ENCODE data around the gene SECISBP2.
"Not testable (repeated sequence)": the region's sequence is repeated elsewhere in the genome, so short reads cannot be mapped to it uniquely, and the experiment has no call there.

The SECISBP2 gene

DNA sequence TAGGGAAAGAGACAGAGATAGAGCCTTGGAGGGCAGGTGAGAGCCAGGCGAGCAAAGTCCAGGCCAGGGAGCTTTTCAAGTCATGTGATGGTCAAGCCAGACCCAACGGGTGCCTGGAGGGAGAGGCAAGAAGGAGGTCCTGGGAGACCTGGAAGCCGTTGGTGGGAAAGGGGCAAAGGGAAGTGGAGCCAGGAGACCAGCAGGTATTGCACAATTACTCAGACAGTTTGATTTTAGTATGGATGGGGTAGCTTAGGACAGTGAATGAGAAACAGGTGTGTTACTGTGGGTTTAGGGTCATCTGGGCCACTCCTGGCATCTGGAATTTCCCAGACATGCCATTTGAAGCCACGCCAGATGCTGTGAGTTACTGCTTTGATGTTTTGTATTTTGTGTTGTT is 5.1 kb downstream of the SECISBP2 start:
- no peak overlapping the region for H3K4me3 ChIP-seq (ENCODE audit: low read length)
- no peaks in the 10 kb centered on the region for H3K4me1 ChIP-seq (ENCODE audit: control insufficient read depth, insufficient read depth, low read length)
- H3K36me3 ChIP-seq (ENCODE audit: control insufficient read depth, insufficient read depth, low read length): no peaks in the 10 kb centered on the region; the same call in 1 of the 2 replicates
- DNase-seq (ENCODE audit: low read depth, low spot score): no peak
- no peaks in the 10 kb centered on the region for H3K9me3 ChIP-seq (ENCODE audit: control insufficient read depth, insufficient read depth, low read length)
- no CpG with 5 or more reads among the region's 4 CpGs for WGBS (ENCODE audit: insufficient coverage, insufficient read length)
- no peaks in the 10 kb centered on the region for H3K27me3 ChIP-seq (ENCODE audit: control insufficient read depth, insufficient read depth, low read length)
- H3K27ac ChIP-seq (ENCODE audit: low read length): no peak overlapping the region

DNA sequence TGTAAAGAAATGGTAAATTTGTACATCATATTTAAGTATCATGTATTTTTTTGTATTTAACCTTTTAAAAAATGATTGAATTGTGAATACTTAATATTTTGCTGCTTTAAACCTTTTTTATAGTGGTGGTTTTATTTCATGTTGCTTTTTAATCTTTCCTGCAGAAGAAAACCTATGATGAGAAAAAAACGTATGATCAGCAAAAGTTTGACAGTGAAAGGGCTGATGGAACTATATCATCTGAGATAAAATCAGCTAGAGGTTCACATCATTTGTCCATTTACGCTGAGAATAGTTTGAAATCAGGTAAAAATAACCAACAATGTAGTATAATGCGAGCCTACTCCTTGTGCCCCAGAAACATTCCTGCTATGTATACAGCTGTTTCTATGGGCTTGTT is 7.4 kb downstream of the SECISBP2 start:
- no peak for DNase-seq (ENCODE audit: low read depth, low spot score)
- Histone ChIP-seq H3K27me3 (ENCODE audit: control insufficient read depth, insufficient read depth, low read length) (no peaks in the 10 kb centered on the region), H3K36me3 (ENCODE audit: control insufficient read depth, insufficient read depth, low read length) (peaks cover 12% of the 10 kb centered on the region; the same call in 1 of the 2 replicates), H3K9me3 (ENCODE audit: control insufficient read depth, insufficient read depth, low read length) (no peaks in the 10 kb centered on the region), H3K4me3 (ENCODE audit: low read length) (no peak overlapping the region), H3K27ac (ENCODE audit: low read length) (no peak overlapping the region), H3K4me1 (ENCODE audit: control insufficient read depth, insufficient read depth, low read length) (no peaks in the 10 kb centered on the region)
- no CpG with 5 or more reads among the region's 3 CpGs for WGBS (ENCODE audit: insufficient coverage, insufficient read length)

- no peak overlapping the region for H3K27ac ChIP-seq (ENCODE audit: low read length)
- no peak for DNase-seq (ENCODE audit: low read depth, low spot score)
- no peaks in the 10 kb centered on the region for H3K4me1 ChIP-seq (ENCODE audit: control insufficient read depth, insufficient read depth, low read length)
- no CpG with 5 or more reads among the region's 8 CpGs for WGBS (ENCODE audit: insufficient coverage, insufficient read length)
- H3K9me3 ChIP-seq (ENCODE audit: control insufficient read depth, insufficient read depth, low read length): no peaks in the 10 kb centered on the region
- no peaks in the 10 kb centered on the region for H3K27me3 ChIP-seq (ENCODE audit: control insufficient read depth, insufficient read depth, low read length)
- H3K4me3 ChIP-seq (ENCODE audit: low read length): no peak overlapping the region
- H3K36me3 ChIP-seq (ENCODE audit: control insufficient read depth, insufficient read depth, low read length): peaks cover 12% of the 10 kb centered on the region; the same call in 1 of the 2 replicates
These were observed 9.8 kb downstream of the SECISBP2 start for GRCh38 chr9:89328064-89328463.

DNA sequence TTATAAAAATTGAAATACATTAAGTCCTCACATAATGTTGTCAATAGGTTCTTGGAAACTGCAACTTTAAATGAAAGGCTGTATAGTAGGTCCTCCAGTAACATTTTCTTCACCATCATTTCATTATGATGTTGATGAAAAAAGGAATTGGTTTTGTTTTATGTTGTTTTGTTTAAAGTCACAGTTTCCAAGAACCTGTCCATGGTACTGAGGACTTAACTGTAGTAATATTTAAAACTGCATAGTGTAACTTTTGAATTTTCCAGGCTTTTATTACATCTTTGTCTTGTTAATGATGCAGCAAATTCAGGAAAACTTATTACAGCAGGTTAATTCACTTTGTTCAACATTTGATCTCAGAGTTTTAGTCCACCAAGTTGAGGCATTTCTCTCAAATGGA is 11.6 kb downstream of the SECISBP2 start:
- no peak overlapping the region for H3K4me3 ChIP-seq (ENCODE audit: low read length)
- H3K27ac ChIP-seq (ENCODE audit: low read length): no peak overlapping the region
- no peaks in the 10 kb centered on the region for H3K9me3 ChIP-seq (ENCODE audit: control insufficient read depth, insufficient read depth, low read length)
- peaks cover 18% of the 10 kb centered on the region; the same call in 1 of the 2 replicates for H3K36me3 ChIP-seq (ENCODE audit: control insufficient read depth, insufficient read depth, low read length)
- H3K4me1 ChIP-seq (ENCODE audit: control insufficient read depth, insufficient read depth, low read length): no peaks in the 10 kb centered on the region
- DNase-seq (ENCODE audit: low read depth, low spot score): no peak
- H3K27me3 ChIP-seq (ENCODE audit: control insufficient read depth, insufficient read depth, low read length): no peaks in the 10 kb centered on the region

- no CpG with 5 or more reads among the region's 7 CpGs for WGBS (ENCODE audit: insufficient coverage, insufficient read length)
- H3K4me3 ChIP-seq (ENCODE audit: low read length): no peak overlapping the region
- H3K27ac ChIP-seq (ENCODE audit: low read length): no peak overlapping the region
- no peaks in the 10 kb centered on the region for H3K27me3 ChIP-seq (ENCODE audit: control insufficient read depth, insufficient read depth, low read length)
- H3K36me3 ChIP-seq (ENCODE audit: control insufficient read depth, insufficient read depth, low read length): peaks cover 20% of the 10 kb centered on the region; the same call in 1 of the 2 replicates
- no peaks in the 10 kb centered on the region for H3K4me1 ChIP-seq (ENCODE audit: control insufficient read depth, insufficient read depth, low read length)
- H3K9me3 ChIP-seq (ENCODE audit: control insufficient read depth, insufficient read depth, low read length): no peaks in the 10 kb centered on the region
- no peak for DNase-seq (ENCODE audit: low read depth, low spot score)
These were observed 12.2 kb downstream of the SECISBP2 start for GRCh38 chr9:89330513-89330912.

- no peak for DNase-seq (ENCODE audit: low read depth, low spot score)
- no peak overlapping the region for H3K27ac ChIP-seq (ENCODE audit: low read length)
- no peaks in the 10 kb centered on the region for H3K4me1 ChIP-seq (ENCODE audit: control insufficient read depth, insufficient read depth, low read length)
- no peaks in the 10 kb centered on the region for H3K9me3 ChIP-seq (ENCODE audit: control insufficient read depth, insufficient read depth, low read length)
- H3K4me3 ChIP-seq (ENCODE audit: low read length): no peak overlapping the region
- no peaks in the 10 kb centered on the region for H3K27me3 ChIP-seq (ENCODE audit: control insufficient read depth, insufficient read depth, low read length)
- no CpG with 5 or more reads among the region's 2 CpGs for WGBS (ENCODE audit: insufficient coverage, insufficient read length)
- H3K36me3 ChIP-seq (ENCODE audit: control insufficient read depth, insufficient read depth, low read length): peaks cover 5% of the 10 kb centered on the region; the same call in 1 of the 2 replicates
These were observed 21.5 kb downstream of the SECISBP2 start for GRCh38 chr9:89339807-89340206.

DNA sequence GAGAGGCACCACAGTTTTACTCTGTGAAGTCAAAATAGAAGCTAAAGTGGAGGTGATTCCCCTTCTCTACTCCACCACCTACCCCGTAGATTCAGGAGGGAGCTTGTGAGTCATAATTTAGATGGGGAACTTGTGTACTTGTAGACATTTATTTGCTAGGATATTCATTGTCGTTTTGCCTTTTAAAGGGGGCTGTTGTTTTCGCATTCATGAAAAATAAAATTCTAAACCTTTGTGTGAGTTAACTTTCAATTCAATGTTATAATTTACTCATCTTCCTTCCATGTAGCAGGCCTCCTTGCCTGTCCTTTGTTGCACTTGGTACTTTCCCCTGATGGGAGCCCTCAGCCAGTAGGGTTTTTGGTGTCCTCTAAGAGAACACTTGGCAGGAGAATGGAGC is 22.0 kb downstream of the SECISBP2 start:
- H3K36me3 ChIP-seq (ENCODE audit: control insufficient read depth, insufficient read depth, low read length): peaks cover 5% of the 10 kb centered on the region; the same call in 1 of the 2 replicates
- no peak for DNase-seq (ENCODE audit: low read depth, low spot score)
- H3K27ac ChIP-seq (ENCODE audit: low read length): no peak overlapping the region
- no CpG with 5 or more reads among the region's 3 CpGs for WGBS (ENCODE audit: insufficient coverage, insufficient read length)
- H3K27me3 ChIP-seq (ENCODE audit: control insufficient read depth, insufficient read depth, low read length): no peaks in the 10 kb centered on the region
- H3K4me1 ChIP-seq (ENCODE audit: control insufficient read depth, insufficient read depth, low read length): no peaks in the 10 kb centered on the region
- no peaks in the 10 kb centered on the region for H3K9me3 ChIP-seq (ENCODE audit: control insufficient read depth, insufficient read depth, low read length)
- no peak overlapping the region for H3K4me3 ChIP-seq (ENCODE audit: low read length)

GRCh38 chr9:89342213-89342612 is 23.9 kb downstream of the SECISBP2 start:
- DNase-seq (ENCODE audit: low read depth, low spot score): no peak
- Histone ChIP-seq H3K36me3 (ENCODE audit: control insufficient read depth, insufficient read depth, low read length) (peaks cover 15% of the 10 kb centered on the region; the same call in 1 of the 2 replicates), H3K9me3 (ENCODE audit: control insufficient read depth, insufficient read depth, low read length) (no peaks in the 10 kb centered on the region), H3K4me1 (ENCODE audit: control insufficient read depth, insufficient read depth, low read length) (no peaks in the 10 kb centered on the region), H3K4me3 (ENCODE audit: low read length) (no peak overlapping the region), H3K27me3 (ENCODE audit: control insufficient read depth, insufficient read depth, low read length) (no peaks in the 10 kb centered on the region), H3K27ac (ENCODE audit: low read length) (no peak overlapping the region)
- WGBS (ENCODE audit: insufficient coverage, insufficient read length): no CpG with 5 or more reads among the region's 6 CpGs

GRCh38 chr9:89342948-89343347 is 24.6 kb downstream of the SECISBP2 start:
- H3K4me3 ChIP-seq (ENCODE audit: low read length): no peak overlapping the region
- no peaks in the 10 kb centered on the region for H3K4me1 ChIP-seq (ENCODE audit: control insufficient read depth, insufficient read depth, low read length)
- WGBS (ENCODE audit: insufficient coverage, insufficient read length): no CpG with 5 or more reads among the region's 1 CpG
- H3K36me3 ChIP-seq (ENCODE audit: control insufficient read depth, insufficient read depth, low read length): peaks cover 18% of the 10 kb centered on the region; the same call in 1 of the 2 replicates
- H3K27ac ChIP-seq (ENCODE audit: low read length): no peak overlapping the region
- H3K27me3 ChIP-seq (ENCODE audit: control insufficient read depth, insufficient read depth, low read length): no peaks in the 10 kb centered on the region
- DNase-seq (ENCODE audit: low read depth, low spot score): no peak
- H3K9me3 ChIP-seq (ENCODE audit: control insufficient read depth, insufficient read depth, low read length): no peaks in the 10 kb centered on the region

DNA sequence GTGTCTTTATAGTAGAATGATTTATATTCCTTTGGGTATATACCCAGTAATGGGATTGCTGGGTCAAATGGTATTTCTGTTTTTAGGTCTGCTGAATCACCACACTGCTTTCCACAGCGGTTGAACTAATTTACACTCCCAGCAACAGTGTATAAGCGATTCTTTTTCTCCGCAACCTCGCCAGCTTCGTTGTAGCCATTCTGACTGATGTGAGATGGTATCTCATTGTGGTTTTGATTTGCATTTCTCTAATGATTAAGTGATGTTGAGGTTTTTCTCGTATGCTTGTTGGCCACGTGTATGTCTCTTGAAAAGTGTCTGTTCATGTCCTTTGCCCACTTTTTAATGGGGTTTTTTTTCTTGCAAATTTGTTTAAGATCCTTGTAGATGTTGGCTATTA is 25.5 kb downstream of the SECISBP2 start:
- H3K9me3 ChIP-seq (ENCODE audit: control insufficient read depth, insufficient read depth, low read length); DNase-seq (ENCODE audit: low read depth, low spot score); H3K4me1 ChIP-seq (ENCODE audit: control insufficient read depth, insufficient read depth, low read length); H3K27me3 ChIP-seq (ENCODE audit: control insufficient read depth, insufficient read depth, low read length); H3K4me3 ChIP-seq (ENCODE audit: low read length); H3K27ac ChIP-seq (ENCODE audit: low read length): not testable (repeated sequence)
- peaks cover 25% of the 10 kb centered on the region; the same call in 1 of the 2 replicates for H3K36me3 ChIP-seq (ENCODE audit: control insufficient read depth, insufficient read depth, low read length)
- WGBS (ENCODE audit: insufficient coverage, insufficient read length): no CpG with 5 or more reads among the region's 7 CpGs

DNA sequence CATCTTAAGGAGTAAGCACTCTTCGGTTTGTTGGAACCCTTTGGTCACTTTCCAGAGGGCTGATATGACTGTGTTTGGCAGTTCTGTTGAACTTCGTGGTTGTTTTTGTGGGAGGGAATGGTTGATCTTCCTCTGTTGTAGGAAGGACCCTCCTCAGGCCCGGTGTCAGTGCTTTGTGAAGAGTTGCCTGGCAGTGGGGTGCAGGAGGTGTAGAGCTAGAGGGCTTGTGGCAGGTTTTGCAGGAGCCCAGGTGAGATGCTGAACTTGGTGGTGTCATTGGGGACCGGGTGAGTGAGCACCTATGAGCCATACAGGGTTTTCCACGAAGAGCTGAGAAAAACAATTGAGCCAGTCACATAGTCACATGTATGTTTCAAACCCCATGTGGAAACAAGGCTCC is 27.2 kb downstream of the SECISBP2 start:
- H3K27ac ChIP-seq (ENCODE audit: low read length): no peak overlapping the region
- no peaks in the 10 kb centered on the region for H3K4me1 ChIP-seq (ENCODE audit: control insufficient read depth, insufficient read depth, low read length)
- WGBS (ENCODE audit: insufficient coverage, insufficient read length): no CpG with 5 or more reads among the region's 5 CpGs
- no peak for DNase-seq (ENCODE audit: low read depth, low spot score)
- H3K4me3 ChIP-seq (ENCODE audit: low read length): no peak overlapping the region
- H3K9me3 ChIP-seq (ENCODE audit: control insufficient read depth, insufficient read depth, low read length): no peaks in the 10 kb centered on the region
- peaks cover 35% of the 10 kb centered on the region for H3K36me3 ChIP-seq (ENCODE audit: control insufficient read depth, insufficient read depth, low read length)
- H3K27me3 ChIP-seq (ENCODE audit: control insufficient read depth, insufficient read depth, low read length): no peaks in the 10 kb centered on the region

Data from iPS DF 6.9 (cell line).